AG09309 (cell line): ENCODE data around the gene TECTA.

Source experiments
- DNase-seq: peaks from one replicate; pipeline ENCODE4 v3.0.0-alpha.2; 2010; ENCODE audit warnings: low read depth
- H3K4me3 ChIP-seq: 2 replicates; pipeline ENCODE4 v1.5.1; 2011; ENCODE audit warnings: mild to moderate bottlenecking, low read depth, low read length, moderate library complexity; ENCODE audit not compliant: control insufficient read depth
- TF ChIP-seq, protein P1 (sequence below): IDR thresholded peaks from 2 replicates; pipeline ENCODE4 v1.5.1; 2011; ENCODE audit warnings: mild to moderate bottlenecking, low read depth, low read length, inconsistent platforms; ENCODE audit not compliant: insufficient read depth, control insufficient read depth; ENCODE audit errors: missing control alignments

TECTA gene

DNA sequence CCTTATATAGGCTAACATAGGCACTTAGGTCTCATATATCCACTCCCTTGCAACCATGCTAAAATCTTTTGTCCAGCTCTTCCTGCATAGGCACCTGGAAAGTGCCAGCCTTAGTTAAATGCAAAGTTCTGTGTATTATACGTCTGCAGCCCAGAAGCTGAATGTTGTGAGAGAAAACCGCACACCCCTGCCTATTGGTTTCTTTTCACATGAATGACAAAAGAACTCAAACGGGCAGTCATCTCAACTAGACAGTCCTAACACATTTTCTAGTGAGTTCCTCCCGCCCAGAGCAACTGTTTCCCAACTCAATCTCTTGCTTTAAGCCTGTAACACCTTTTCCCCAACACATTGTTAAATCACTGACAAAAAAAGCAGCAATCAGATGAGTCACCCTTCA lies 122.1 kb downstream of the TECTA start:
- no peak overlapping the region for H3K4me3 ChIP-seq
- TF ChIP-seq, protein P1, sequence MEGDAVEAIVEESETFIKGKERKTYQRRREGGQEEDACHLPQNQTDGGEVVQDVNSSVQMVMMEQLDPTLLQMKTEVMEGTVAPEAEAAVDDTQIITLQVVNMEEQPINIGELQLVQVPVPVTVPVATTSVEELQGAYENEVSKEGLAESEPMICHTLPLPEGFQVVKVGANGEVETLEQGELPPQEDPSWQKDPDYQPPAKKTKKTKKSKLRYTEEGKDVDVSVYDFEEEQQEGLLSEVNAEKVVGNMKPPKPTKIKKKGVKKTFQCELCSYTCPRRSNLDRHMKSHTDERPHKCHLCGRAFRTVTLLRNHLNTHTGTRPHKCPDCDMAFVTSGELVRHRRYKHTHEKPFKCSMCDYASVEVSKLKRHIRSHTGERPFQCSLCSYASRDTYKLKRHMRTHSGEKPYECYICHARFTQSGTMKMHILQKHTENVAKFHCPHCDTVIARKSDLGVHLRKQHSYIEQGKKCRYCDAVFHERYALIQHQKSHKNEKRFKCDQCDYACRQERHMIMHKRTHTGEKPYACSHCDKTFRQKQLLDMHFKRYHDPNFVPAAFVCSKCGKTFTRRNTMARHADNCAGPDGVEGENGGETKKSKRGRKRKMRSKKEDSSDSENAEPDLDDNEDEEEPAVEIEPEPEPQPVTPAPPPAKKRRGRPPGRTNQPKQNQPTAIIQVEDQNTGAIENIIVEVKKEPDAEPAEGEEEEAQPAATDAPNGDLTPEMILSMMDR: no peak
- no peak for DNase-seq

DNA sequence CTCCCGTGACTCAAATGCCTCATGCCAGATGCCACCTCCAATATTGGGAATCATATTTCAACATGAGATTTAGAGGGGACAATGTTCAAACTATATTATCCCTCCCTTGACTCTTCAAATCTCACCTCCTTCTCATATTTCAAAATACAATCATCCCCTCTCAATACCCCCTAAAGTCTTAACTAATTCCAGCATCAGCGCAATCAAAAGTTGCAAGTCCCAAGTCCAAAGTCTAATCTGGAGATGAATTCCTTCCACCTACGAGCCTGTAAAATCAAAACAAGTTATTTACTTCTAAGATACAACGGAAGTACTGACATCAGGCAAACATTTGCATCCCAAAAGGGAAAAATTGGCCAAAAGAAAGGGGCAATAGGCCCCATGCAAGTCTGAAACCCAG lies 124.3 kb downstream of the TECTA start:
- TF ChIP-seq, protein P1: no peak
- DNase-seq: no peak
- no peak overlapping the region for H3K4me3 ChIP-seq

DNA sequence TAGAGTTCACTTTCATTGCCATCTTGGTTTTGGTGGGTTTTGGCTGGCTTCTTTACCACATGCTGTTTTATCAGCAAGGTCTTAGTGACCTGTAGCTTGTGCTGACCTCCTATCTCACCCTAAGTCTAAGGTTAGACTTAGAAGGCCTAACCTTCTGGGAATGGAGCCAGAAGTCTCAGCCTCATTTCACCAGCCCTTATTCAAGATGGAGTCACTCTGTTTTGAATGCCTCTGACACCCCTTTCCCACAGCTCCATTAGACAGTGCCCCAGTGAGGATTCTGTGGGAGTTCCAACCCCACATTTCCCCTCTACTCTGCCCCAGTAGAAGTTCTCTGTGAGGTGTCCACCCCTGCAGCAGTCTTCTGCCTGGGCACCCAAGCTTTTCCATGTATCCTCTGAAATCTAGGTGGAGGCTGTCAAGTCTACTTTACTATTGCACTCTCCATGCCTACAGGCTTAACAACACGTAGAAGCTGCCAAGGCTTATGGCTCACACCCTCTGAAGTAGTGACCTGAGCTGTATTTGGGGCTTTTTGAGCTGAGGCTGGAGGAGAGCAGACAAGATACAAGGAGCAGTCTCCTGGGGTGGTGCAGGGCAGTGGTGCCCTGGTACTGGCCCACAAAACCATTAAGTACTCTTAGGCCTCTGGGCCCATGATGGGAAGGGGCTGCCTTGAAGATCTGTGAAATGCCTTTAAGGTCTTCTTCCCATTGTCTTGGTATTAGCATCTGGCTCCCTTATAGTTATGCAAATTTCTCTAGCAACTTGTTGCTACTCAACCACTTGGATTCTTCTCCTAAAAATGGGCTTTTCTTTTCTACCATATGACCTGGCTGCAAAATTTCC lies 125.6 kb downstream of the TECTA start:
- H3K4me3 ChIP-seq: no peak overlapping the region
- TF ChIP-seq, protein P1: no peak
- no peak for DNase-seq

- no peak overlapping the region for H3K4me3 ChIP-seq
- DNase-seq: no peak
- TF ChIP-seq, protein P1: no peak
These were observed 127.8 kb downstream of the TECTA start for GRCh38 chr11:121228851-121229250.

GRCh38 chr11:121229495-121230215 lies 128.6 kb downstream of the TECTA start:
- H3K4me3 ChIP-seq: no peak overlapping the region
- TF ChIP-seq, protein P1: no peak
- DNase-seq: no peak

DNA sequence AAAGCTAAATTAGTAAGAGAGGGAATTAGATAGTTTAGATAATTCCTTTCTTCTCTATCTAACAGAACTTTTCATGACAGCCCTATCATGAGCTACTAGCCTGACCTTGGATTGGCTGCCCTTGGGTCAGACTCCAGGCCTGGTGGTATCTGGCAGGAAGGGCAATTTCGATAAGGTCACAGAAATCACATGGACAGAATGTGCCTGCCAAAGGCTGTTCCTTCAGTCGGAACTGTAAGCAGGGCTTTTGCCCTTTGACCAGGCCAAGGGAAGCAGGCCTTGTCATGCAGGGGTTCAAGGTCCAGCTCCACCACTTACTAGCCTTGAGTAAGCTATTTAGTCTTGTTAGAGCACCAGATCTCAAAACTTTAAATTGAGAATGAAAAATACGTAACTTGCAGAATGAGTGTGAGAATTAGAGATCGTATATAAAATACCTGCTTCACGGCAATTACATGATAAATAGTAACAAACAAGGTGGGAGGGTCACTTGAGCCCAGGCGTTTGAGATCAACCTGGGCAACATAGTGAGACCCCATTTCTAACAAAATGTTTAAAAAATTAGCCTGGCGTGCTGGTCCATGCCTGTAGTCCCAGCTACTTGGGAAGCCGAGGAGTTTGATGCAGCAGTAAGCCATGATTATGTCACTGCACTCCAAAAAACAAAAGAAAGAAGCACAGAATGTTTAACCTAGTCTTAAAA lies 130.7 kb downstream of the TECTA start:
- no peak for DNase-seq
- no peak overlapping the region for H3K4me3 ChIP-seq
- TF ChIP-seq, protein P1: no peak
